Spleen (tissue), 7 donors: ENCODE results near the gene HK3.

Experiments used
- POLR2AphosphoS5 ChIP-seq, 3 donors: sonication (generic); formaldehyde crosslinking; IDR thresholded peaks; one replicate each; pipeline ENCODE4 v1.5.1; 2017; ENCODE audit warnings: antibody characterized with exemption in 3 of 3
- TF ChIP-seq, protein P1 (sequence below), 11 experiments: fragments of 200-600 bp in 7 of 11; fragments of 450-650 bp in 4 of 11; sonication (generic) in 4 of 11; IDR thresholded peaks in 8 of 11; conservative IDR thresholded peaks in 3 of 11; 1 replicate in 7 of 11; 2 replicates in 4 of 11; pipeline versions ENCODE4 v1.4.0 to v1.8.0; 2016 to 2021; ENCODE audit warnings: antibody characterized with exemption in 11 of 11, inconsistent platforms in 4 of 11, mild to moderate bottlenecking in 1 of 11
- donor health status: DM: no; HTN: no; CAD: no; lungs with moderate emphysema.
- donor health status: DM: no; HTN: no; CAD: no.
- donor health status: DM: no; HTN: no; CAD: no.

DNA sequence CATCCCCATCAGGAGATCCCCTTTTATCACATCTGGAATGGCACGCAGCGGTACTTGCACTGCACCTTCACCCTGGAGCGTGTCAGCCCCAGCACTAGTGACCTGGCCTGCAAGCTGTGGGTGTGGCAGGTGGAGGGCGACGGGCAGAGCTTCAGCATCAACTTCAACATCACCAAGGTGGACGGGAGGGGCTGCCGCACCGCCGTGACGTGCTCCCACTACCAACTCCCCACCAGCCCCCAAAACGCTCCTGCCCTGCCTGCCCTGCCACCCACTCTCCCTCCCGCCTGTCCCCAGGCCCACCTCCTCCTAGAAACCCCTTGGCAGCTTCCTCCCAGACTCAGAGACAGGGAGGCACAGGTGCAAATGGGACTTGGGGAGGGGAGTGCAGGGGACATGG is 20.7 kb downstream of the HK3 start:
- TF ChIP-seq, protein P1, sequence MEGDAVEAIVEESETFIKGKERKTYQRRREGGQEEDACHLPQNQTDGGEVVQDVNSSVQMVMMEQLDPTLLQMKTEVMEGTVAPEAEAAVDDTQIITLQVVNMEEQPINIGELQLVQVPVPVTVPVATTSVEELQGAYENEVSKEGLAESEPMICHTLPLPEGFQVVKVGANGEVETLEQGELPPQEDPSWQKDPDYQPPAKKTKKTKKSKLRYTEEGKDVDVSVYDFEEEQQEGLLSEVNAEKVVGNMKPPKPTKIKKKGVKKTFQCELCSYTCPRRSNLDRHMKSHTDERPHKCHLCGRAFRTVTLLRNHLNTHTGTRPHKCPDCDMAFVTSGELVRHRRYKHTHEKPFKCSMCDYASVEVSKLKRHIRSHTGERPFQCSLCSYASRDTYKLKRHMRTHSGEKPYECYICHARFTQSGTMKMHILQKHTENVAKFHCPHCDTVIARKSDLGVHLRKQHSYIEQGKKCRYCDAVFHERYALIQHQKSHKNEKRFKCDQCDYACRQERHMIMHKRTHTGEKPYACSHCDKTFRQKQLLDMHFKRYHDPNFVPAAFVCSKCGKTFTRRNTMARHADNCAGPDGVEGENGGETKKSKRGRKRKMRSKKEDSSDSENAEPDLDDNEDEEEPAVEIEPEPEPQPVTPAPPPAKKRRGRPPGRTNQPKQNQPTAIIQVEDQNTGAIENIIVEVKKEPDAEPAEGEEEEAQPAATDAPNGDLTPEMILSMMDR (IDR thresholded peaks at IDR 0.05 in 8 of 11, conservative IDR thresholded peaks at IDR 0.05 in 3 of 11) = no peak
- no peak for TF ChIP-seq POLR2AphosphoS5 (IDR thresholded peaks at IDR 0.05)
